Stomach smooth muscle (tissue), 2 donors: ENCODE results near the gene TMEM40.
A peak's percentile ranks its signal among the peaks of the same experiment; 100 is the strongest.

Experiments used
- H3K27ac ChIP-seq: one replicate; pipeline ENCODE4 v1.7.0; 2013; ENCODE audit warnings: mild to moderate bottlenecking, low read length, inconsistent platforms
- H3K27me3 ChIP-seq, 2 donors: one replicate each; pipeline ENCODE4 v1.7.0; 2013; ENCODE audit warnings: low read length in 2 of 2; ENCODE audit not compliant: insufficient read depth in 2 of 2, control insufficient read depth in 1 of 2
- H3K36me3 ChIP-seq, 2 donors: one replicate each; pipeline ENCODE4 v1.7.0; 2013; ENCODE audit warnings: low read length in 2 of 2; ENCODE audit not compliant: control insufficient read depth in 2 of 2, insufficient read depth in 2 of 2
- H3K4me1 ChIP-seq: one replicate; pipeline ENCODE4 v1.7.0; 2013; ENCODE audit warnings: low read length; ENCODE audit not compliant: control insufficient read depth, insufficient read depth
- H3K4me3 ChIP-seq, 2 donors: one replicate each; pipeline ENCODE4 v1.7.0; 2013; ENCODE audit warnings: low read length in 2 of 2
- H3K9ac ChIP-seq, 2 donors: one replicate each; pipeline ENCODE4 v1.7.0; 2013; ENCODE audit warnings: low read length in 2 of 2, mild to moderate bottlenecking in 1 of 2
- H3K9me3 ChIP-seq, 2 donors: one replicate each; pipeline ENCODE4 v1.7.0; 2013; ENCODE audit warnings: low read length in 2 of 2; ENCODE audit not compliant: control insufficient read depth in 2 of 2
- donor health status: healthy.
- donor health status: Pancreatic carcinoma.

The TMEM40 gene

DNA sequence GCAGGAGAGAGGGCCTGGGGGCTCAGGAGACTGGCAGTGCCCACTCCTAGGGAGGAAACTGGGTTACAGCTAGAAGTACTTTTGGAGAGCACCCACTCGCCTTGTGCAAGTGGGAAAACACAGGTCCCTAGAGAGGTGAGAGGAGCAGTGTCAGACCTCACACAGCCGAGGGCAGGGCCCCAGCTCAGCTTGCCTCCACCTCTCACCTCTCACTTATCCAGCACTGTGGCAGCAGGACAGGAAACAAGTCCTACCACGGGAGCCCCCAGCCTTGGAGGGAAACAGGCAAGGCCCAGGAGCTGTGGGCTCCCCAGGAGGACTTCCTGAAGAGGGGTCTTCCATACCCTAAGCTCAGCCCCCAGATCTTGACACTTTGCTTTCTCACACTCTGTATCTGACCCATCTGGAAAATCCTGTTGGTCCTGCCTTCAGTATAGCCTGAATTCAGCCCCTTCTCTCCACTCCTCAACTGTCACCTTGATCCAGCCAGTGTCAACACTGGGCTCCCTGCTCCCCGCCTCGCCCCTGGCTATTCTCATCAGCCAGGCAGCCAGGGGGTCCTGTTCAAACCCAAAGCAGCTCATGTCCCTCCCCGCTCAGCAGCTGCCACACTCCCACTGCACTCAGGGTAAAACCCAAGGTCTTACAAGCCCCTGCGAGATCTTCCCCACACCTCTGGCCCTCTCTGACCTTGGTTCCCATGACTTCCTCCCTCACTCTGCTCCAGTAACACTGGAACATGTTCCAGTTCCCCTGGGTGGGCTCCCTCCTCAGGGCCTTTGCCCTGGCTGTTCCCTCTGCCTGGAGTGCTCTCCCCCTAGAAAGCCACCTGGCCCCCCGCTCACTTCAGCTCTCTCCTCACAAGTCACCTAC, 870 bp upstream of the TMEM40 start:
- Histone ChIP-seq H3K27me3 (no peaks in the 10 kb centered on the region), H3K4me3 (no peak overlapping the region), H3K36me3 (no peaks in the 10 kb centered on the region), H3K4me1 (peaks cover 13% of the 10 kb centered on the region), H3K9ac (no peak overlapping the region), H3K27ac (no peak overlapping the region), H3K9me3 (no peaks in the 10 kb centered on the region)

DNA sequence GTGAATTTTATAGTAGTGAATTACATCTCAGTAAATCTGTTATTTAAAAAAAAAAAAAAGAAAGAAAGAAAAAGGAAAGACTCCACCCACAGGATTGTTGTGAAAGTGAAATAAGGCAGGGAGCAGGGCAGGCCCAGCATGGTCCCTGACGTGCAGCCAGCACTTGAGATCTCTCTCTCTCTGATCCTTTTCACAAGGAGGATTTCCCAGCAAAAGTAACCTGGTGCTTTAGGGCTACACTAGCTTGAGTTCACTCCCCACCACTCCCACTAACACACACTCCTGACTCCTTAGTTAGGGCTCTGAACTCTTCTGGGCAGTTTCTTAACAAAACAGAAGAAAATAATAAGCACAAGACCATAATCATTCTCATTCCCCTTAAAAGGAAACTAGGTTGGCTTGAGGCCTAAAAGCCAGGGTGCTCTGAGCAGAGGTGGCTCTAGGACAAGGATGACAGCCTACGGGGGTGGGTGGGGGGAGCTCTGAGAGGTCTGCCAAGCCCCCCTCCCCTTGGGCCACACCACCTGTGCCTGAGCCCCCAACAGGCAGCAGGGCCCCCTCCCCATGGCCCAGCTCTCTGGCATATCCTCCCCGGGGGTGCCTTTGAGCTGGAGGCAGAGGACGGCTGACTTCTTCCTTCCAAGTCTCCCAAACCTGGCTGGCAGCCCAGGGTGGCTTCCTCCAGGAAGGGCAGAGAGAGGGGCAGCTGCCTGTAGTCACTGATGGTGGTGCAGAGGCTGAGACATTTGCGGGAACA, 856 bp downstream of the TMEM40 start:
- H3K4me3 ChIP-seq: peak overlapping the region; percentile 29 to 51
- H3K27ac ChIP-seq: peak overlapping the region; percentile 71

GRCh38 chr3:12756635-12757034, 2.4 kb downstream of the TMEM40 start:
- H3K9ac ChIP-seq: no peak overlapping the region
- H3K36me3 ChIP-seq: no peaks in the 10 kb centered on the region
- H3K27ac ChIP-seq: no peak overlapping the region

More for the DNA sequence above, 856 bp downstream of the TMEM40 start:
- H3K36me3 ChIP-seq: no peaks in the 10 kb centered on the region
- no peaks in the 10 kb centered on the region for H3K9me3 ChIP-seq
- peak overlapping the region; percentile 51 to 61 for H3K9ac ChIP-seq
- no peaks in the 10 kb centered on the region for H3K27me3 ChIP-seq
- H3K4me1 ChIP-seq: peaks cover 13% of the 10 kb centered on the region

GRCh38 chr3:12756175-12756574, 2.9 kb downstream of the TMEM40 start:
- Histone ChIP-seq H3K4me3 (no peak overlapping the region), H3K9me3 (no peaks in the 10 kb centered on the region), H3K36me3 (no peaks in the 10 kb centered on the region), H3K27me3 (no peaks in the 10 kb centered on the region), H3K27ac (no peak overlapping the region), H3K9ac (no peak overlapping the region), H3K4me1 (peaks cover 13% of the 10 kb centered on the region)

More at GRCh38 chr3:12756635-12757034, 2.4 kb downstream of the TMEM40 start:
- Histone ChIP-seq H3K4me1 (peaks cover 13% of the 10 kb centered on the region), H3K27me3 (no peaks in the 10 kb centered on the region), H3K4me3 (no peak overlapping the region), H3K9me3 (no peaks in the 10 kb centered on the region)

DNA sequence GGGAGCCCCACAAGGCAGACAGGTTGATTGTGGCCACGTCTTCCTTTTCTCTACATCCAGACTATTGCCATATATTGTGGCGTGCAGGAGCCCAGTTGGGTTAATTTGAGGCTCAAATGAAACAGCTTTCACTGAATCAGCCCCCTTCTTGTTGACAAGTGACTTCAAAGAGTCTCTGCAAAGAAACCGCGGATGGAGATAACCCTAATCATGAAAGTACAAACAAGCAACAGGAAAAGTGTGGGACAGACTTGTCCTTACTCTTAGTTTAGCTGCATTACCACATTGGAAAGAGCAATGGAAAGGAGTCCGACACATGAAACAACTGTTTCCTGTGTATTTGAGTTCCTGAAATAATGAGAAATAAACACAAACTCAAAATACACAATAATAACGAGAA, 3.3 kb downstream of the TMEM40 start:
- no peaks in the 10 kb centered on the region for H3K27me3 ChIP-seq
- no peaks in the 10 kb centered on the region for H3K36me3 ChIP-seq
- no peak overlapping the region for H3K9ac ChIP-seq
- H3K4me1 ChIP-seq: peaks cover 13% of the 10 kb centered on the region
- no peaks in the 10 kb centered on the region for H3K9me3 ChIP-seq
- no peak overlapping the region for H3K4me3 ChIP-seq
- no peak overlapping the region for H3K27ac ChIP-seq

GRCh38 chr3:12754313-12754712, 4.7 kb downstream of the TMEM40 start:
- H3K27me3 ChIP-seq: no peaks in the 10 kb centered on the region
- H3K4me1 ChIP-seq: peaks cover 20% of the 10 kb centered on the region
- no peak overlapping the region for H3K4me3 ChIP-seq
- H3K9ac ChIP-seq: no peak overlapping the region
- H3K27ac ChIP-seq: no peak overlapping the region
- H3K36me3 ChIP-seq: no peaks in the 10 kb centered on the region
- H3K9me3 ChIP-seq: no peaks in the 10 kb centered on the region

DNA sequence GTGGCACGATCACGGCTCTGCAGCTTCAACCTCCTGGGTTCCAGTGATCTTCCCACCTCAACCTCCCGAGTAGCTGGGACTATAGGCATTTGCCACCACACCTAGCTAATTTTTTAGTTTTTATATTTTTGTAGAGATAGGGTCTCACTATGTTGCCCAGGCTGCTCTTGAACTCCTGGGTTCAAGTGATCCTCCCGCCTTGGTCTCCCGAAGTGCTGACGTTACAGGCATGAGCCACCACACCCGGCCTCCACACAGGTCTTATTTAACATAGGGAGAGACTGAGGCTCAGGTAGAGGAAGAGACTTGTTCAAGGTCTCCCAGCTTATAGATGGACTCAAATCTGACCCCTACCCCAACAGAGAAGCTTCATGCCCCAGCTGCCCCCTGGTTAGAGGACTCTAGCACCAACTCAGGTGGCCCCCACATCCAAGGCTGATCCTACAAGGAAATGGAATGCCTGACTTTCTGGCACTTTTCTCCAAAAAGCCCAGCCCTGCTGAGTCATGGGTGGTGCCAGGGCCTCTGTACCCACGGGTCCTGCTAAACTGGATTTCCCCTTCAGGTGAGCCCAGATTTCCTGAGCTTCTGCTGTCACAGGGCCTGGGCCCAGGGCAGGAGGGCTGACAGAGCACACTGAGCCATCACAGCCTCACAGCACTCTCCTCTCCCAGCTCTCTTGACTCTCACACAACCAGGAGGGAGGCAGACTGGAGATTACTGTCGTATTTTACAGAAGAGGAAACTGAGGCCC, 5.6 kb downstream of the TMEM40 start:
- no peaks in the 10 kb centered on the region for H3K27me3 ChIP-seq
- H3K27ac ChIP-seq: no peak overlapping the region
- H3K4me1 ChIP-seq: peaks cover 15% of the 10 kb centered on the region
- no peaks in the 10 kb centered on the region for H3K9me3 ChIP-seq
- H3K4me3 ChIP-seq: no peak overlapping the region
- no peak overlapping the region for H3K9ac ChIP-seq
- H3K36me3 ChIP-seq: no peaks in the 10 kb centered on the region

DNA sequence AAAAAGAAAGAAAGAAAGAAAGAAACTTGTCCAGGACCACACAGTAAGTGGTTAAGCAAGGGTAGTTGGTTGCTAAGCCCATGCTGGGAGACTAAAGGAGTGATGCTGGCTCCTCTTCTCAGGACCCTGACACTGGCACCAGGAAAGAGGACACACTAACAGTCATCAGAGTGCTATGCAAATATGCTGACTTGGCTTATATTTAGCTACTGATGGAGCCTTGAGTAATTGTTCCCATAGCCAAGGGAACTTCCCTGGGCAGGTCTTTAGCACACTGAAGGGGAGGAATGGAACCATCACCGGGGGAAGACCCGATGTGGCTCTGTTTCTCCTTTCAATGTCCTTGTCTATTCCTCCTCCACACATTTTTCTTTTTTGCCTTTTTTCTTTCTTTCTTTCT, 6.2 kb downstream of the TMEM40 start:
- H3K9me3 ChIP-seq: no peaks in the 10 kb centered on the region
- no peaks in the 10 kb centered on the region for H3K36me3 ChIP-seq
- no peaks in the 10 kb centered on the region for H3K27me3 ChIP-seq
- H3K27ac ChIP-seq: no peak overlapping the region
- H3K4me3 ChIP-seq: no peak overlapping the region
- peaks cover 9% of the 10 kb centered on the region for H3K4me1 ChIP-seq
- no peak overlapping the region for H3K9ac ChIP-seq

DNA sequence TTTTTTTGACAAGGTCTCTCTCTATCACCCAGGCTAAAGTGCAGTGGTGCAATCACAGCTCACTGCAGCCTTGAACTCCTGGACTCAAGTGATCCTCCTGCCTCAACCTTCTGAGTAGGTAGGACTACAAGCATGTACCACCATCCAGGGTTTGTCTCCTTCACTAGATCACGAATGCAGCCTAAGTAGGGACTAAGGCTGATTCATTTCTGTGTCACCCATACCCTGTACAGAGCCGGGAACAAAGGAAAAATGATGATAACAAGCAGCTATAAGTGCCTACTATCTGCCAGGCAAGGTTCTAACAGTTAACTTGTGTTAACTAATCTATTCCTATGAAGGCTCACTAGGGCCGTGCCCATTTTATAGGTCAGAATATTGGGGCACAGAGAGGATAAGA, 7.0 kb downstream of the TMEM40 start:
- Histone ChIP-seq H3K4me3 (no peak overlapping the region), H3K4me1 (peaks cover 7% of the 10 kb centered on the region), H3K27ac (no peak overlapping the region), H3K9ac (no peak overlapping the region), H3K9me3 (no peaks in the 10 kb centered on the region), H3K27me3 (no peaks in the 10 kb centered on the region), H3K36me3 (no peaks in the 10 kb centered on the region)

DNA sequence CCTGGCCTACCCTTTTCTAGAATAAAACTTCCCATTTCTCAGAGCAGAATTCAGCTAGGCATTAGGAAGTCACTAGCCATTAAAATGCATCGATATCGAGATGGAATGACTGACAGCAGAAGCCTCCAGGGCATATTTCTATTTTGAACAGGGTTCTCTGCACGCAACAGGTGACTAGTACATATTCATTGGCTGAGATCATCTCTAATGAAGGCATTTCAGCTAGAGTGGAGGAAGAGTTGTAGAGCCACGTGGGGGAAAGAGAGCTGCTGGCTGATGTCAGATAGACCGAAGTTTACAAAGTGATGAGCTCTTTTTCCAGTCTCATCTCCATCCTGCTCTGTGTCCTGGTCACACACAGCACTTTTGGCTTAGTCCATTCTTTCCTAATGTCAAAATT, 7.5 kb downstream of the TMEM40 start:
- H3K27ac ChIP-seq: no peak overlapping the region
- no peak overlapping the region for H3K9ac ChIP-seq
- peaks cover 7% of the 10 kb centered on the region for H3K4me1 ChIP-seq
- H3K9me3 ChIP-seq: no peaks in the 10 kb centered on the region
- no peaks in the 10 kb centered on the region for H3K36me3 ChIP-seq
- no peaks in the 10 kb centered on the region for H3K27me3 ChIP-seq
- no peak overlapping the region for H3K4me3 ChIP-seq
